ENCODE data around the gene HLA-DOA.

Gene HLA-DOA

DNA sequence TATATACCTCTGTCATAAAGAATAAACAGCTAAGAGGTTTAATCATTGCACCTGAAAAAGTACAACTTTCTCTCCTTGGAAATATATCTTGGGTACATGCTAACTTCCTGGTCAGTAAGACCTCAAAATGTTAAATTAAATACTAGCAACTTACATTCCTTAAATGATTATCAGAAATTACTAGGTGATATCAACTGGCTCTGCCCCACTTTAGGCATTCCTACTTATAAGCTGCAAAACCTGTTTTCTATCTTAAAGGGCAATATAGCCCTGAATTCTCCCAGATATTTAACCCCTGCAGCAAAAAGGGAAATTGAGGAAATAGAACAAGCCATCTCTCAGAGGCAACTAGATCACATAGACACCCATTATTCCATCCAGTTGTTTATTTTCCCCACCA is 43.2 kb upstream of the HLA-DOA start:
- Histone ChIP-seq H3K27ac (ENCODE audit: extremely low read depth, low read depth, low read length) (no peak overlapping the region), H3K9me3 (ENCODE audit: control insufficient read depth, insufficient read depth, low read depth, low read length) (no peaks in the 10 kb centered on the region), H3K36me3 (ENCODE audit: control insufficient read depth in 2 of 2, insufficient read depth in 1 of 2, low read length in 2 of 2) (no peaks in the 10 kb centered on the region), H3K4me1 (ENCODE audit: control insufficient read depth, insufficient read depth, low read length) (no peaks in the 10 kb centered on the region), H3K4me3 (ENCODE audit: low read depth, low read length) (no peak overlapping the region)
- TF ChIP-seq ZSCAN16 (tag by site-specific recombination; IDR thresholded peaks at IDR 0.05) (no peak), ZNF202 (tag by site-specific recombination; IDR thresholded peaks at IDR 0.05; ENCODE audit: borderline replicate concordance) (no peak)
- ChIA-PET POLR2A (interaction anchor here (1.0 kb wide), 1 partner anchor 28 kb away, joined by 3 read pairs; no protein-coding TSS in a partner anchor), CTCF (interaction anchor here (0.9 kb wide), 1 partner anchor 72 kb away, joined by 6 read pairs; no protein-coding TSS in a partner anchor)

DNA sequence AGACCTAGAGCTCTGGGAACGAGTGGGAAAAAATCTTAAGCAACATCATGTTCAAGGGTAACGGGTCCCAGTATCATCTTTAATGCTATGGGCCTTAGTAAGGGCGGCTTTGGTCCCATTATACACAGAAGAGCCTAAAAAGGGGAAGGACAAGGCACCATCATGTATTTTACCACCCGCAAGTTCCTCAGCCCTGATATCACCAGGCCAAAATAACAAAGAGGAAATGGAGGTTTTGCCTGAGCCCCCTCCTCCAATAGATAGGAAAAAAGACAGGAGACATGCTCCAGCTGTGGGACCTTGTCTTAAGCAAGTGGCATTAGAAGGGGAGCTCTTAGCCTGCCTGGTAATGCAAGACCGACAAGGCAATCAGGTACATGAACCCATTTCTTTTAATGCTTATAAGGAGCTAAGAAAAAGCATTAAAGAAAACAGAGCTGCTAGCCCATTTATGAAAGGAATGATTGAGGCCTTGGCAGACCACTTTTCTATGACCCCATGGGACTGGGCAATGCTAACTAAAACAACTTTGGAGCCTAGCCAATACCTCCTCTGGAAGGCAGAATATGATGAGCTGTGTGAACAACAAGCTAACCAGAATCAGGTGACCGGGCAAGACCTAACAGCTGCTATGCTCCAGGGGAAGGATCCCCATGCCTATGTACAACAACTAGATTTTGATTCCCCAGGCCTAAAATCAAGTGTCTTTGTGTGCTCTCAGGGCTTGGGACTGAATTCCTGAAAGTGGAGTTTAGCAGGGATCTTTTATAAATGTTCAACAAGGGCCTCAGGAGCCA is 40.8 kb upstream of the HLA-DOA start:
- CTCF ChIA-PET = interaction anchor here (0.6 to 3.3 kb wide), 10 partner anchors 9 to 387 kb away, joined by 3 to 10 read pairs (median 4); partner anchors contain the start of gene HLA-DPB1
- POLR2A ChIA-PET = no interaction called here
- Histone ChIP-seq H3K9me3 (ENCODE audit: control insufficient read depth, insufficient read depth, low read depth, low read length) (no peaks in the 10 kb centered on the region), H3K27ac (ENCODE audit: extremely low read depth, low read depth, low read length) (no peak overlapping the region), H3K36me3 (ENCODE audit: control insufficient read depth in 2 of 2, insufficient read depth in 1 of 2, low read length in 2 of 2) (no peaks in the 10 kb centered on the region), H3K4me3 (ENCODE audit: low read depth, low read length) (no peak overlapping the region), H3K4me1 (ENCODE audit: control insufficient read depth, insufficient read depth, low read length) (no peaks in the 10 kb centered on the region)
- TF ChIP-seq ZNF768 (tag by site-specific recombination; IDR thresholded peaks at IDR 0.05) = no peak
- TF ChIP-seq HOXD13 (CRISPR knock-in tag; IDR thresholded peaks at IDR 0.05; ENCODE audit: borderline replicate concordance) = no peak
- TF ChIP-seq ZNF830 (tag by site-specific recombination; IDR thresholded peaks at IDR 0.05; ENCODE audit: low read depth) = no peak
- no peak for TF ChIP-seq ZNF571 (tag by site-specific recombination; IDR thresholded peaks at IDR 0.05)
- no peak for TF ChIP-seq ZNF138 (tag by site-specific recombination; IDR thresholded peaks at IDR 0.05; ENCODE audit: borderline replicate concordance)
- TF ChIP-seq, protein P1, sequence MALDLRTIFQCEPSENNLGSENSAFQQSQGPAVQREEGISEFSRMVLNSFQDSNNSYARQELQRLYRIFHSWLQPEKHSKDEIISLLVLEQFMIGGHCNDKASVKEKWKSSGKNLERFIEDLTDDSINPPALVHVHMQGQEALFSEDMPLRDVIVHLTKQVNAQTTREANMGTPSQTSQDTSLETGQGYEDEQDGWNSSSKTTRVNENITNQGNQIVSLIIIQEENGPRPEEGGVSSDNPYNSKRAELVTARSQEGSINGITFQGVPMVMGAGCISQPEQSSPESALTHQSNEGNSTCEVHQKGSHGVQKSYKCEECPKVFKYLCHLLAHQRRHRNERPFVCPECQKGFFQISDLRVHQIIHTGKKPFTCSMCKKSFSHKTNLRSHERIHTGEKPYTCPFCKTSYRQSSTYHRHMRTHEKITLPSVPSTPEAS (tag by site-specific recombination; IDR thresholded peaks at IDR 0.05) = no peak
- TF ChIP-seq ZNF114 (tag by site-specific recombination; IDR thresholded peaks at IDR 0.05) = no peak
- TF ChIP-seq MEIS1 (CRISPR knock-in tag; IDR thresholded peaks at IDR 0.05; ENCODE audit: borderline replicate concordance) = no peak

DNA sequence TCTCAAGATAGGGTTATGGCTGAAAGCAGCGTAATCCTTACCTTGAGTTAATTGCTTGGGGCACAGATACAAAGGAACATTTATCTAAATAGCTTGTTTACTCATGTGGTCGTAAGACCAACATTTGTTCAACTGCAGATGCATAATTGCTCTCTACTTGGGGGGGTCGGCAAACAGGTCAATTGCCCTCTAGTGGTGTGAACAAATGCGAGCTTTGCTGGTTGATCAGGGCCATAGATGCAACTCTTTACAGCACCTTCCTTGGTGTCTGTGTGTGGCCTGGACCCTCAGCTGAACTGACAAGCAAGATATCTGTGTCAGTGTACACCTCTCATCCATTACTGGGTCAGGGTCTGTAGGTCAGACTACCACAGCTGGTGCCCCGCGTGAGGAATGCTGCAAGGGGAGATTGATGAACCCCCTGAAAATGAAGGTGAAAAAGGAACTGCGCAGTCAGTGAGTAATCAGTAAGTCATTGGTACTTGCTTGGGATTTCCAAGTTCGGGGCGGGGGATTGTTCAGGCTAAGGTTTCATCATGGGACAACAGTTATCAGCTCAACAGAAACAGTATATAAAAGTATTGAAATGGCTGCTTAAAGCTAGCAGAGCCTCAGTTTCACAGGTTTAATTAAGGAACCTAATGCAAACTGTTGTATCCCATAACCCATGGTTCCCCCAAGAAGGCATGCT is 40.1 kb upstream of the HLA-DOA start:
- H3K36me3 ChIP-seq (ENCODE audit: control insufficient read depth in 2 of 2, insufficient read depth in 1 of 2, low read length in 2 of 2) = no peaks in the 10 kb centered on the region
- no peak overlapping the region for H3K27ac ChIP-seq (ENCODE audit: extremely low read depth, low read depth, low read length)
- no peaks in the 10 kb centered on the region for H3K9me3 ChIP-seq (ENCODE audit: control insufficient read depth, insufficient read depth, low read depth, low read length)
- ChIA-PET CTCF (interaction anchor here (0.6 to 3.3 kb wide), 15 partner anchors 9 to 905 kb away, joined by 3 to 10 read pairs (median 4); partner anchors contain the start of gene HLA-DPB1), POLR2A (interaction anchor here (0.7 kb wide), 1 partner anchor 77 kb away, joined by 3 read pairs; no protein-coding TSS in a partner anchor)
- no peak for TF ChIP-seq BCL11A (tag by site-specific recombination; IDR thresholded peaks at IDR 0.05; ENCODE audit: low read depth)
- TF ChIP-seq ZNF239 (tag by site-specific recombination; IDR thresholded peaks at IDR 0.05) = no peak
- no peak for TF ChIP-seq ZNF747 (tag by site-specific recombination; IDR thresholded peaks at IDR 0.05)
- no peak for TF ChIP-seq KLF16 (tag by site-specific recombination; IDR thresholded peaks at IDR 0.05)
- TF ChIP-seq, protein P2, sequence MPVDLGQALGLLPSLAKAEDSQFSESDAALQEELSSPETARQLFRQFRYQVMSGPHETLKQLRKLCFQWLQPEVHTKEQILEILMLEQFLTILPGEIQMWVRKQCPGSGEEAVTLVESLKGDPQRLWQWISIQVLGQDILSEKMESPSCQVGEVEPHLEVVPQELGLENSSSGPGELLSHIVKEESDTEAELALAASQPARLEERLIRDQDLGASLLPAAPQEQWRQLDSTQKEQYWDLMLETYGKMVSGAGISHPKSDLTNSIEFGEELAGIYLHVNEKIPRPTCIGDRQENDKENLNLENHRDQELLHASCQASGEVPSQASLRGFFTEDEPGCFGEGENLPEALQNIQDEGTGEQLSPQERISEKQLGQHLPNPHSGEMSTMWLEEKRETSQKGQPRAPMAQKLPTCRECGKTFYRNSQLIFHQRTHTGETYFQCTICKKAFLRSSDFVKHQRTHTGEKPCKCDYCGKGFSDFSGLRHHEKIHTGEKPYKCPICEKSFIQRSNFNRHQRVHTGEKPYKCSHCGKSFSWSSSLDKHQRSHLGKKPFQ (tag by site-specific recombination; IDR thresholded peaks at IDR 0.05) = no peak
- no peak for TF ChIP-seq RBAK (tag by site-specific recombination; IDR thresholded peaks at IDR 0.05)
- TF ChIP-seq ZNF394 (tag by site-specific recombination; IDR thresholded peaks at IDR 0.05; ENCODE audit: borderline replicate concordance) = no peak
- TF ChIP-seq ZNF548 (tag by site-specific recombination; IDR thresholded peaks at IDR 0.05) = no peak
- no peak for TF ChIP-seq ZNF623 (tag by site-specific recombination; IDR thresholded peaks at IDR 0.05)
- no peak for TF ChIP-seq YY2 (tag by site-specific recombination; IDR thresholded peaks at IDR 0.05)
- H3K4me3 ChIP-seq (ENCODE audit: low read depth, low read length) = no peak overlapping the region
- no peaks in the 10 kb centered on the region for H3K4me1 ChIP-seq (ENCODE audit: control insufficient read depth, insufficient read depth, low read length)
